HEK293 (cell line): ENCODE data around the gene RIOK1.

Experiments
- CTCF ChIA-PET: fragments of 350-600 bp; formaldehyde crosslinking; extraction: SDS; loops from one replicate; lab custom pipeline; 2021; ENCODE audit warnings: antibody characterized with exemption; lab: Yijun Ruan, JAX
- POLR2A ChIA-PET: fragments of 300-600 bp; formaldehyde crosslinking; extraction: SDS; loops from one replicate; lab custom pipeline; 2020; ENCODE audit warnings: antibody characterized with exemption, inconsistent platforms; lab: Yijun Ruan, JAX
- H3K27ac ChIP-seq: fragments of 200-500 bp; sonication (Bioruptor generic); 2 replicates; pipeline ENCODE4 v1.5.1; 2014; ENCODE audit warnings: low read depth, low read length, control low read depth, inconsistent platforms; ENCODE audit errors: extremely low read depth
- H3K36me3 ChIP-seq, 2 experiments: fragments of 200-500 bp in 1 of 2; sonication (Bioruptor generic) in 1 of 2; 1 replicate in 1 of 2; 2 replicates in 1 of 2; pipeline ENCODE4 v1.5.1; 2014 to 2017; ENCODE audit warnings: inconsistent platforms in 2 of 2, low read length in 2 of 2; ENCODE audit not compliant: control insufficient read depth in 2 of 2, insufficient read depth in 1 of 2
- H3K4me1 ChIP-seq: fragments of 200-500 bp; sonication (Bioruptor generic); 2 replicates; pipeline ENCODE4 v1.5.1; 2014; ENCODE audit warnings: mild to moderate bottlenecking, low read length, inconsistent platforms; ENCODE audit not compliant: control insufficient read depth, insufficient read depth
- H3K4me3 ChIP-seq: 2 replicates; pipeline ENCODE4 v1.5.1; 2011; ENCODE audit warnings: low read depth, mild to moderate bottlenecking, control low read depth, low read length, moderate library complexity
- H3K9me3 ChIP-seq: fragments of 200-500 bp; sonication (Bioruptor generic); 2 replicates; pipeline ENCODE4 v1.5.1; 2014; ENCODE audit warnings: low read depth, low read length, inconsistent platforms; ENCODE audit not compliant: control insufficient read depth, insufficient read depth
- EGR2 ChIP-seq: fragments of 450-650 bp; formaldehyde crosslinking; IDR thresholded peaks from 2 replicates; pipeline ENCODE4 v1.5.1; 2016; ENCODE audit warnings: low read depth, missing biosample characterization, missing genetic modification characterization
- MYNN ChIP-seq: fragments of 450-650 bp; formaldehyde crosslinking; IDR thresholded peaks from 2 replicates; pipeline ENCODE4 v1.5.1; 2016; ENCODE audit warnings: missing biosample characterization, missing genetic modification characterization, borderline replicate concordance
- RBAK ChIP-seq: fragments of 450-650 bp; formaldehyde crosslinking; IDR thresholded peaks from 2 replicates; pipeline ENCODE4 v1.5.1; 2016; ENCODE audit warnings: missing biosample characterization, missing genetic modification characterization
- TSHZ1 ChIP-seq: fragments of 450-650 bp; formaldehyde crosslinking; IDR thresholded peaks from 2 replicates; pipeline ENCODE4 v1.5.1; 2016; ENCODE audit warnings: missing biosample characterization, missing genetic modification characterization, borderline replicate concordance
- ZNF175 ChIP-seq: fragments of 450-650 bp; formaldehyde crosslinking; IDR thresholded peaks from 2 replicates; pipeline ENCODE4 v1.5.1; 2016; ENCODE audit warnings: missing biosample characterization, missing genetic modification characterization
- ZNF214 ChIP-seq: fragments of 450-650 bp; formaldehyde crosslinking; IDR thresholded peaks from 2 replicates; pipeline ENCODE4 v1.5.1; 2017; ENCODE audit warnings: missing biosample characterization, mild to moderate bottlenecking, missing genetic modification characterization, borderline replicate concordance
- ZNF223 ChIP-seq: fragments of 450-650 bp; formaldehyde crosslinking; IDR thresholded peaks from 2 replicates; pipeline ENCODE4 v1.5.1; 2016; ENCODE audit warnings: missing biosample characterization, missing genetic modification characterization
- ZNF280D ChIP-seq: fragments of 450-650 bp; formaldehyde crosslinking; IDR thresholded peaks from 2 replicates; pipeline ENCODE4 v1.5.1; 2016; ENCODE audit warnings: missing biosample characterization, missing genetic modification characterization
- ZNF366 ChIP-seq: fragments of 450-650 bp; formaldehyde crosslinking; conservative IDR thresholded peaks from 2 replicates; pipeline ENCODE4 v1.5.1; 2016; ENCODE audit warnings: missing biosample characterization, missing genetic modification characterization
- ZNF530 ChIP-seq: fragments of 450-650 bp; formaldehyde crosslinking; IDR thresholded peaks from 2 replicates; pipeline ENCODE4 v1.5.1; 2016; ENCODE audit warnings: low read depth, missing biosample characterization, missing genetic modification characterization
- ZNF544 ChIP-seq: fragments of 450-650 bp; formaldehyde crosslinking; IDR thresholded peaks from 2 replicates; pipeline ENCODE4 v1.5.0; 2017; ENCODE audit warnings: missing biosample characterization, missing genetic modification characterization
- ZNF571 ChIP-seq: fragments of 450-650 bp; formaldehyde crosslinking; IDR thresholded peaks from 2 replicates; pipeline ENCODE4 v1.5.0; 2017; ENCODE audit warnings: missing biosample characterization, missing genetic modification characterization
- ZNF704 ChIP-seq: fragments of 450-650 bp; formaldehyde crosslinking; IDR thresholded peaks from 2 replicates; pipeline ENCODE4 v1.5.1; 2016; ENCODE audit warnings: missing biosample characterization, missing genetic modification characterization
- TF ChIP-seq, protein P1 (sequence below): fragments of 450-650 bp; formaldehyde crosslinking; IDR thresholded peaks from 2 replicates; pipeline ENCODE4 v1.5.1; 2016; ENCODE audit warnings: missing biosample characterization, missing genetic modification characterization
- TF ChIP-seq, protein P2 (sequence below): fragments of 450-650 bp; formaldehyde crosslinking; IDR thresholded peaks from 2 replicates; pipeline ENCODE4 v1.5.1; 2016; ENCODE audit warnings: missing biosample characterization, missing genetic modification characterization

Gene RIOK1

DNA sequence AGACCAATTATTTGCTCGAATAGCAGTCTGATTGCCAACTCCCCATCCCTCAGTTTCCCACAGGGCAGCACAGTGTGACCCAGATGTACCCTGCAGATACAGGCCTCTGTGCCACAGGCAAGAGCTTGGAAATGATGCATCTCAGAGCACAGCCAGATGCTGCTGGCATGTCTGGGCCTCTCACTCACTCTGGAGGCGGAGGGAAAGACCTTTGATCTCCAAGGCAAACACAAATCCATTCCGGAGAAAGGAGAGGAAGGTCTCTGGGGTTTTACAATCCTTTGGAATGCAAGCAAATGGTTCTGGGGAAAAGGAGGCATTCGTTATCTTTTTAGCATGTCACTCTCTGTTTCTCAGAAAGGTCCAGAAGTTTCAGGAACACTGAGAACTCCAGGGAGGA is 74.2 kb downstream of the RIOK1 start (continued):
- no peak for TF ChIP-seq ZNF280D
- no peak for TF ChIP-seq ZNF223
- TF ChIP-seq TSHZ1 (tag by site-specific recombination): no peak
- TF ChIP-seq ZNF704 (tag by site-specific recombination): no peak
- TF ChIP-seq ZNF175 (tag by site-specific recombination): no peak
- no peak for TF ChIP-seq ZNF530 (tag by site-specific recombination)
- TF ChIP-seq ZNF544: no peak
- TF ChIP-seq MYNN (tag by site-specific recombination): no peak

- TF ChIP-seq ZNF214 (tag by site-specific recombination): no peak
- no peak for TF ChIP-seq EGR2
- TF ChIP-seq ZNF571 (tag by site-specific recombination): no peak
- TF ChIP-seq RBAK (tag by site-specific recombination): no peak
- TF ChIP-seq, protein P1, sequence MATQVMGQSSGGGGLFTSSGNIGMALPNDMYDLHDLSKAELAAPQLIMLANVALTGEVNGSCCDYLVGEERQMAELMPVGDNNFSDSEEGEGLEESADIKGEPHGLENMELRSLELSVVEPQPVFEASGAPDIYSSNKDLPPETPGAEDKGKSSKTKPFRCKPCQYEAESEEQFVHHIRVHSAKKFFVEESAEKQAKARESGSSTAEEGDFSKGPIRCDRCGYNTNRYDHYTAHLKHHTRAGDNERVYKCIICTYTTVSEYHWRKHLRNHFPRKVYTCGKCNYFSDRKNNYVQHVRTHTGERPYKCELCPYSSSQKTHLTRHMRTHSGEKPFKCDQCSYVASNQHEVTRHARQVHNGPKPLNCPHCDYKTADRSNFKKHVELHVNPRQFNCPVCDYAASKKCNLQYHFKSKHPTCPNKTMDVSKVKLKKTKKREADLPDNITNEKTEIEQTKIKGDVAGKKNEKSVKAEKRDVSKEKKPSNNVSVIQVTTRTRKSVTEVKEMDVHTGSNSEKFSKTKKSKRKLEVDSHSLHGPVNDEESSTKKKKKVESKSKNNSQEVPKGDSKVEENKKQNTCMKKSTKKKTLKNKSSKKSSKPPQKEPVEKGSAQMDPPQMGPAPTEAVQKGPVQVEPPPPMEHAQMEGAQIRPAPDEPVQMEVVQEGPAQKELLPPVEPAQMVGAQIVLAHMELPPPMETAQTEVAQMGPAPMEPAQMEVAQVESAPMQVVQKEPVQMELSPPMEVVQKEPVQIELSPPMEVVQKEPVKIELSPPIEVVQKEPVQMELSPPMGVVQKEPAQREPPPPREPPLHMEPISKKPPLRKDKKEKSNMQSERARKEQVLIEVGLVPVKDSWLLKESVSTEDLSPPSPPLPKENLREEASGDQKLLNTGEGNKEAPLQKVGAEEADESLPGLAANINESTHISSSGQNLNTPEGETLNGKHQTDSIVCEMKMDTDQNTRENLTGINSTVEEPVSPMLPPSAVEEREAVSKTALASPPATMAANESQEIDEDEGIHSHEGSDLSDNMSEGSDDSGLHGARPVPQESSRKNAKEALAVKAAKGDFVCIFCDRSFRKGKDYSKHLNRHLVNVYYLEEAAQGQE: no peak
- TF ChIP-seq ZNF366: no peak
- TF ChIP-seq, protein P2, sequence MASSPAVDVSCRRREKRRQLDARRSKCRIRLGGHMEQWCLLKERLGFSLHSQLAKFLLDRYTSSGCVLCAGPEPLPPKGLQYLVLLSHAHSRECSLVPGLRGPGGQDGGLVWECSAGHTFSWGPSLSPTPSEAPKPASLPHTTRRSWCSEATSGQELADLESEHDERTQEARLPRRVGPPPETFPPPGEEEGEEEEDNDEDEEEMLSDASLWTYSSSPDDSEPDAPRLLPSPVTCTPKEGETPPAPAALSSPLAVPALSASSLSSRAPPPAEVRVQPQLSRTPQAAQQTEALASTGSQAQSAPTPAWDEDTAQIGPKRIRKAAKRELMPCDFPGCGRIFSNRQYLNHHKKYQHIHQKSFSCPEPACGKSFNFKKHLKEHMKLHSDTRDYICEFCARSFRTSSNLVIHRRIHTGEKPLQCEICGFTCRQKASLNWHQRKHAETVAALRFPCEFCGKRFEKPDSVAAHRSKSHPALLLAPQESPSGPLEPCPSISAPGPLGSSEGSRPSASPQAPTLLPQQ (tag by site-specific recombination): peak; percentile 43; the same call in 1 of the 2 replicates
- Histone ChIP-seq H3K27ac (no peak overlapping the region), H3K4me1 (no peaks in the 10 kb centered on the region; the same call in 1 of the 2 replicates), H3K9me3 (no peaks in the 10 kb centered on the region), H3K36me3 (no peaks in the 10 kb centered on the region), H3K4me3 (no peak overlapping the region)
- POLR2A ChIA-PET: interaction anchor here (2.0 kb wide), 2 partner anchors 74 to 77 kb away, joined by 6 to 11 read pairs; partner anchors contain the start of genes CAGE1, DSP and RIOK1
- CTCF ChIA-PET: interaction anchor here (0.7 kb wide), 1 partner anchor 177 kb away, joined by 7 read pairs; no protein-coding TSS in a partner anchor
These were observed 77.6 kb downstream of the RIOK1 start for GRCh38 chr6:7467007-7467897.
